ENCODE data around the gene EGFL7. TPM values are rescaled to one million over a fixed set of nuclear protein-coding genes. Genes with fewer than 3 reads are reported as not detected.

Gene EGFL7
- total RNA-seq, 2 donors from 2014 or later: 31.5 to 34.0 TPM

DNA sequence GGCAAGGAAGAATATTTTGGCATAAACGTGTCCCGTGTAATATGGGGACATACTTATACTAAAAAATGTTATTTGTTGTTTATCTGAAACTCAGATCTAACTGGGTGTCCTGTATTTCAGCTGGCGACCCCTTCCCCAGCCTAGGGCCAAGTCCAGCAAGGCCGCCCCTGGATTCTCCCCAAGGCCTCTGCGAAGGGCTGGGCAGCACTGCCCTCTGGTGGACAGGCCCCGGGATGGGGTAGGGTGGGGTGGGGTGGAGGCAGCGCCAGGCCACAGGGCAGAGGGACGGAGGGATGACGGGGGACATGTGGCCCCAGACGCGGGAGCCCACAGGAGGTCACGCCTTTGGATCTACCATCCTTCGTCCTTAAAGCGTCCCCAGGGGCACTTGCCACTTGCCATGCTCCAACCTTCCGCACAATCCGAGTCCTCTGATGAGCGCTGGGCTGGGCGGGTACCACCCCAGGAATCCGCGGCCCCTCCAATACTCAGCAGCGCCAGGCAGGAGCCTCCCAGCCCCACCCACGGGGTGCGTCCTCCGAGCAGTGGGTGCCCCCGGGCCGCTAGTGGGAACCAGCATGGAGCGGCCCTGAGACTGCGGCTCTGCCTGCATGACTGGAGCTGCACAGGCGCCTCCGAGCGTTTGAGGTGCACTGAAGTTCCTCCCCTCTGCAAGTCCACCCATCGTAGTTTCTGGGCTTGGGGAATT, 31.6 kb downstream of the EGFL7 start:
- peak; percentile 93 for DNase-seq
- TF ChIP-seq, protein P1, sequence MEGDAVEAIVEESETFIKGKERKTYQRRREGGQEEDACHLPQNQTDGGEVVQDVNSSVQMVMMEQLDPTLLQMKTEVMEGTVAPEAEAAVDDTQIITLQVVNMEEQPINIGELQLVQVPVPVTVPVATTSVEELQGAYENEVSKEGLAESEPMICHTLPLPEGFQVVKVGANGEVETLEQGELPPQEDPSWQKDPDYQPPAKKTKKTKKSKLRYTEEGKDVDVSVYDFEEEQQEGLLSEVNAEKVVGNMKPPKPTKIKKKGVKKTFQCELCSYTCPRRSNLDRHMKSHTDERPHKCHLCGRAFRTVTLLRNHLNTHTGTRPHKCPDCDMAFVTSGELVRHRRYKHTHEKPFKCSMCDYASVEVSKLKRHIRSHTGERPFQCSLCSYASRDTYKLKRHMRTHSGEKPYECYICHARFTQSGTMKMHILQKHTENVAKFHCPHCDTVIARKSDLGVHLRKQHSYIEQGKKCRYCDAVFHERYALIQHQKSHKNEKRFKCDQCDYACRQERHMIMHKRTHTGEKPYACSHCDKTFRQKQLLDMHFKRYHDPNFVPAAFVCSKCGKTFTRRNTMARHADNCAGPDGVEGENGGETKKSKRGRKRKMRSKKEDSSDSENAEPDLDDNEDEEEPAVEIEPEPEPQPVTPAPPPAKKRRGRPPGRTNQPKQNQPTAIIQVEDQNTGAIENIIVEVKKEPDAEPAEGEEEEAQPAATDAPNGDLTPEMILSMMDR (conservative IDR thresholded peaks at IDR 0.05): peak; percentile 86
- Histone ChIP-seq H3K36me3 (ENCODE audit: control insufficient read depth, insufficient read depth, low read length) (no peaks in the 10 kb centered on the region), H3K4me3 (ENCODE audit: low read length) (no peak overlapping the region), H3K9ac (ENCODE audit: extremely low read depth, low read length, poor library complexity, severe bottlenecking) (no peak overlapping the region), H3K27me3 (ENCODE audit: control insufficient read depth, insufficient read depth, low read length, poor library complexity, severe bottlenecking) (no peaks in the 10 kb centered on the region), H3K27ac (ENCODE audit: low read depth, low read length) (no peak overlapping the region), H3K9me3 (ENCODE audit: control insufficient read depth, low read length) (no peaks in the 10 kb centered on the region), H3K4me1 (ENCODE audit: control insufficient read depth, insufficient read depth, low read length) (no peaks in the 10 kb centered on the region)
- Mint-ChIP-seq H3K4me1 (peaks cover 8% of the 10 kb centered on the region), H3K27ac (no peak overlapping the region), H3K9me3 (no peaks in the 10 kb centered on the region), H3K4me3 (no peak overlapping the region), H3K27me3 (ENCODE audit: insufficient read depth) (peaks cover 1% of the 10 kb centered on the region), H3K36me3 (ENCODE audit: low read depth) (no peaks in the 10 kb centered on the region)
- WGBS, 2 experiments (ENCODE audit: insufficient coverage in 1 of 2, insufficient read length in 1 of 2): 66 to 75% methylated on average over 19 to 32 of the region's 32 CpGs

- H3K36me3 ChIP-seq (ENCODE audit: control insufficient read depth, insufficient read depth, low read length): no peaks in the 10 kb centered on the region
- H3K27ac ChIP-seq (ENCODE audit: low read depth, low read length): no peak overlapping the region
- no peak overlapping the region for H3K9ac ChIP-seq (ENCODE audit: extremely low read depth, low read length, poor library complexity, severe bottlenecking)
- H3K27me3 ChIP-seq (ENCODE audit: control insufficient read depth, insufficient read depth, low read length, poor library complexity, severe bottlenecking): no peaks in the 10 kb centered on the region
- H3K4me1 ChIP-seq (ENCODE audit: control insufficient read depth, insufficient read depth, low read length): no peaks in the 10 kb centered on the region
- Mint-ChIP-seq H3K4me3 (no peak overlapping the region), H3K9me3 (no peaks in the 10 kb centered on the region), H3K27ac (no peak overlapping the region), H3K4me1 (peaks cover 8% of the 10 kb centered on the region), H3K36me3 (ENCODE audit: low read depth) (no peaks in the 10 kb centered on the region), H3K27me3 (ENCODE audit: insufficient read depth) (no peaks in the 10 kb centered on the region)
- TF ChIP-seq, protein P1 (conservative IDR thresholded peaks at IDR 0.05): no peak
- H3K9me3 ChIP-seq (ENCODE audit: control insufficient read depth, low read length): no peaks in the 10 kb centered on the region
- no peak overlapping the region for H3K4me3 ChIP-seq (ENCODE audit: low read length)
- 82 to 95% methylated on average over 4 to 11 of the region's 11 CpGs for WGBS, 2 experiments (ENCODE audit: insufficient coverage in 1 of 2, insufficient read length in 1 of 2)
- no peak for DNase-seq
Observed at GRCh38 chr9:136694872-136695247, 32.1 kb downstream of the EGFL7 start.

DNA sequence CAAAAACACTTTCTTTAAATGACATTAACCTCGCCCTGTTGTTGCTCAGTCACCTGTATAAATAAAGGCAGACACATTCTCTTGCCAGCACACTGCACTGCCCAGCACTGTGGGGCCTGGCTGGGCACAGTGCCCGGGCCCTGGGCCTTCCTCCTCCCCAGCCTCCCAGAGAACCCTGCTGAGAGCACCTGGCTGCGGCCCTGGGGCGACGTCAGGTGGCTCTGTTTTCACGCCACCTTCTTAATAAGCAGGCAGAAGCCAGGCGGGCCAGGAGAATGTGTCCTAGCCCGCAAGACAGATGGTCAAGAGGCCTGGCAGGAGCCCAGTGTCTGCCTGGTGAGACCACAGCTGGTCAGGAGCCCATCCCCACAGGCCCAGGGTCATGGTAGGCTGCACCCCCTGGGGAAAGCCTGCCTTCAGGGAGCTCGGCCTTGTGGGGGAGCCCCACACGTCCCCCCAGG, 32.7 kb downstream of the EGFL7 start:
- Histone ChIP-seq H3K4me3 (ENCODE audit: low read length) (no peak overlapping the region), H3K9me3 (ENCODE audit: control insufficient read depth, low read length) (no peaks in the 10 kb centered on the region), H3K36me3 (ENCODE audit: control insufficient read depth, insufficient read depth, low read length) (no peaks in the 10 kb centered on the region), H3K9ac (ENCODE audit: extremely low read depth, low read length, poor library complexity, severe bottlenecking) (no peak overlapping the region), H3K27ac (ENCODE audit: low read depth, low read length) (no peak overlapping the region), H3K27me3 (ENCODE audit: control insufficient read depth, insufficient read depth, low read length, poor library complexity, severe bottlenecking) (no peaks in the 10 kb centered on the region), H3K4me1 (ENCODE audit: control insufficient read depth, insufficient read depth, low read length) (no peaks in the 10 kb centered on the region)
- TF ChIP-seq, protein P1 (conservative IDR thresholded peaks at IDR 0.05): no peak
- 81 to 90% methylated on average over 3 to 10 of the region's 10 CpGs for WGBS, 2 experiments (ENCODE audit: insufficient coverage in 1 of 2, insufficient read length in 1 of 2)
- DNase-seq: no peak
- no peak overlapping the region for H3K4me3 Mint-ChIP-seq
- H3K27ac Mint-ChIP-seq: no peak overlapping the region
- no peaks in the 10 kb centered on the region for H3K9me3 Mint-ChIP-seq
- H3K36me3 Mint-ChIP-seq (ENCODE audit: low read depth): no peaks in the 10 kb centered on the region
- H3K27me3 Mint-ChIP-seq (ENCODE audit: insufficient read depth): no peaks in the 10 kb centered on the region
- peaks cover 8% of the 10 kb centered on the region for H3K4me1 Mint-ChIP-seq
